IMR-90 (cell line): Measurements from ENCODE around the gene SLC48A1. TPM values are rescaled to one million over a fixed set of nuclear protein-coding genes. Genes with fewer than 3 reads are reported as not detected.

Experiments used
- ATAC-seq: fragments of 200-7000 bp; cut with Tn5 transposase; 2 replicates; pipeline ENCODE4 v1.9.1; 2020; ENCODE audit warnings: low read depth, mild to moderate bottlenecking, moderate library complexity
- BruUV-seq: library from RNA; stranded (reverse); fragments of 400-500 nt; replicated peaks from 2 replicates; lab custom pipeline; 2021; lab: Mats Ljungman, UMichigan
- CTCF ChIA-PET: fragments of 300-600 bp; formaldehyde crosslinking; extraction: SDS; loops from one replicate; lab custom pipeline; 2021; ENCODE audit warnings: antibody characterized with exemption; lab: Yijun Ruan, JAX
- POLR2A ChIA-PET: fragments of 300-600 bp; sonication (Branson Sonifier 250); formaldehyde crosslinking; loops from one replicate; lab custom pipeline; 2022; ENCODE audit warnings: antibody characterized with exemption; ENCODE audit not compliant: unreplicated experiment; lab: Charles Lee
- DNase-seq: peaks from one replicate; pipeline ENCODE4 v3.0.0; 2013
- H2AFZ ChIP-seq: replicated peaks from 2 replicates; pipeline ENCODE3; 2013; ENCODE audit warnings: low read length, mild to moderate bottlenecking; ENCODE audit not compliant: poor library complexity
- H2AK5ac ChIP-seq: 2 replicates; pipeline ENCODE4 v1.6.1; 2013; ENCODE audit warnings: low read depth, low read length, inconsistent platforms
- H2AK9ac ChIP-seq: replicated peaks from 2 replicates; pipeline ENCODE3; 2013; ENCODE audit warnings: mild to moderate bottlenecking, low read depth, low read length, moderate library complexity; ENCODE audit not compliant: poor library complexity
- H2BK120ac ChIP-seq: 2 replicates; pipeline ENCODE4 v1.6.1; 2013; ENCODE audit warnings: low read depth, low read length, inconsistent platforms
- H2BK15ac ChIP-seq: 3 replicates; pipeline ENCODE4 v1.6.1; 2013; ENCODE audit warnings: low read depth, low read length, inconsistent platforms
- H2BK20ac ChIP-seq: 2 replicates; pipeline ENCODE4 v1.6.1; 2013; ENCODE audit warnings: low read depth, mild to moderate bottlenecking, inconsistent platforms, low read length, moderate library complexity
- H2BK5ac ChIP-seq: 2 replicates; pipeline ENCODE4 v1.6.1; 2013; ENCODE audit warnings: mild to moderate bottlenecking, low read depth, low read length, inconsistent platforms; ENCODE audit not compliant: poor library complexity, severe bottlenecking
- H3K14ac ChIP-seq: replicated peaks from 2 replicates; pipeline ENCODE4 v1.6.1; 2013; ENCODE audit warnings: low read depth, low read length, inconsistent platforms
- H3K18ac ChIP-seq: 2 replicates; pipeline ENCODE4 v1.6.1; 2013; ENCODE audit warnings: low read depth, low read length, control low read depth
- H3K23ac ChIP-seq: 2 replicates; pipeline ENCODE4 v1.6.1; 2013; ENCODE audit warnings: low read depth, low read length, inconsistent platforms
- H3K27ac ChIP-seq: 2 replicates; pipeline ENCODE4 v1.5.1; 2013; ENCODE audit warnings: mild to moderate bottlenecking, control low read depth, low read length; ENCODE audit not compliant: insufficient read depth
- H3K27me3 ChIP-seq: 2 replicates; pipeline ENCODE4 v1.6.1; 2013; ENCODE audit warnings: low read length; ENCODE audit not compliant: control insufficient read depth, insufficient read depth
- H3K36me3 ChIP-seq: 2 replicates; pipeline ENCODE4 v1.6.1; 2013; ENCODE audit warnings: low read length, mixed read lengths; ENCODE audit not compliant: control insufficient read depth, insufficient read depth
- H3K4ac ChIP-seq: 2 replicates; pipeline ENCODE4 v1.6.1; 2013; ENCODE audit warnings: low read depth, low read length, inconsistent platforms
- H3K4me1 ChIP-seq: 2 replicates; pipeline ENCODE4 v1.6.1; 2013; ENCODE audit warnings: low read length, mixed read lengths; ENCODE audit not compliant: control insufficient read depth, insufficient read depth
- H3K4me2 ChIP-seq: 2 replicates; pipeline ENCODE4 v1.6.1; 2013; ENCODE audit warnings: low read depth, mild to moderate bottlenecking, control low read depth, low read length, moderate library complexity
- H3K4me3 ChIP-seq: 2 replicates; pipeline ENCODE4 v1.5.1; 2013; ENCODE audit warnings: low read depth, mild to moderate bottlenecking, control low read depth, low read length, moderate library complexity; ENCODE audit not compliant: insufficient read depth
- H3K56ac ChIP-seq: 2 replicates; pipeline ENCODE4 v1.6.1; 2013; ENCODE audit warnings: low read length, inconsistent platforms; ENCODE audit not compliant: insufficient read depth; ENCODE audit errors: extremely low read depth
- H3K79me1 ChIP-seq, 2 experiments: 2 replicates each; pipeline ENCODE4 v1.6.1; 2013; ENCODE audit warnings: low read length in 2 of 2, inconsistent platforms in 1 of 2, low read depth in 1 of 2
- H3K9ac ChIP-seq: 2 replicates; pipeline ENCODE4 v1.6.1; 2013; ENCODE audit warnings: low read depth, low read length, control low read depth
- H3K9me1 ChIP-seq: 2 replicates; pipeline ENCODE4 v1.6.1; 2013; ENCODE audit warnings: low read length, inconsistent platforms; ENCODE audit not compliant: insufficient read depth
- H3K9me3 ChIP-seq: 2 replicates; pipeline ENCODE4 v1.6.1; 2013; ENCODE audit warnings: low read length; ENCODE audit not compliant: control insufficient read depth, insufficient read depth
- H4K20me1 ChIP-seq: 2 replicates; pipeline ENCODE4 v1.6.1; 2013; ENCODE audit warnings: low read length, inconsistent platforms; ENCODE audit not compliant: insufficient read depth
- H4K5ac ChIP-seq: 2 replicates; pipeline ENCODE4 v1.6.1; 2013; ENCODE audit warnings: mild to moderate bottlenecking, low read depth, low read length, control low read depth
- H4K8ac ChIP-seq, 2 experiments: 2 replicates each; pipeline ENCODE4 v1.6.1; 2013; ENCODE audit warnings: low read depth in 2 of 2, low read length in 2 of 2, control low read depth in 1 of 2, inconsistent platforms in 1 of 2
- H4K91ac ChIP-seq: 2 replicates; pipeline ENCODE4 v1.6.1; 2013; ENCODE audit warnings: low read depth, low read length, inconsistent platforms; ENCODE audit not compliant: insufficient read depth
- BHLHE40 ChIP-seq: fragments of 150-350 bp; IDR thresholded peaks from 2 replicates; pipeline ENCODE4 v1.6.1; 2016; ENCODE audit warnings: mild to moderate bottlenecking, low read depth, low read length
- CEBPB ChIP-seq: IDR thresholded peaks from 2 replicates; pipeline ENCODE4 v1.6.1; 2012; ENCODE audit warnings: low read depth, low read length, improper control_type of control experiment
- CHD1 ChIP-seq: IDR thresholded peaks from 2 replicates; pipeline ENCODE4 v1.6.1; 2012; ENCODE audit warnings: low read depth, low read length, improper control_type of control experiment
- FOS ChIP-seq: fragments of 150-350 bp; IDR thresholded peaks from 2 replicates; pipeline ENCODE4 v1.6.1; 2016; ENCODE audit warnings: low read depth, low read length
- MAFK ChIP-seq: IDR thresholded peaks from 2 replicates; pipeline ENCODE4 v1.6.1; 2012; ENCODE audit warnings: low read depth, low read length, improper control_type of control experiment
- MAZ ChIP-seq: IDR thresholded peaks from 2 replicates; pipeline ENCODE4 v1.6.1; 2012; ENCODE audit warnings: low read depth, mild to moderate bottlenecking, low read length, improper control_type of control experiment, moderate library complexity, borderline replicate concordance
- NFE2L2 ChIP-seq: fragments of 150-350 bp; IDR thresholded peaks from 2 replicates; pipeline ENCODE4 v1.6.1; 2016; ENCODE audit warnings: low read depth, mild to moderate bottlenecking, low read length
- POLR2A ChIP-seq: IDR thresholded peaks from 2 replicates; pipeline ENCODE4 v1.6.1; 2012; ENCODE audit warnings: mild to moderate bottlenecking, low read depth, low read length
- RAD21 ChIP-seq: IDR thresholded peaks from 2 replicates; pipeline ENCODE4 v1.6.1; 2012; ENCODE audit warnings: low read length, improper control_type of control experiment
- RCOR1 ChIP-seq: IDR thresholded peaks from 2 replicates; pipeline ENCODE4 v1.6.1; 2012; ENCODE audit warnings: mild to moderate bottlenecking, low read length, improper control_type of control experiment; ENCODE audit not compliant: insufficient replicate concordance
- RFX5 ChIP-seq: IDR thresholded peaks from 2 replicates; pipeline ENCODE4 v1.8.0; 2012; ENCODE audit warnings: low read depth, mild to moderate bottlenecking, low read length, moderate library complexity
- SMC3 ChIP-seq: fragments of 150-350 bp; IDR thresholded peaks from 2 replicates; pipeline ENCODE4 v1.6.1; 2016; ENCODE audit warnings: low read depth, mild to moderate bottlenecking, antibody characterized with exemption, low read length, moderate library complexity
- WGBS, 2 experiments: methylation state at CpG; one replicate each; pipeline versions ENCODE4 v1.1.5 to v1.1.7; 2013; ENCODE audit warnings: missing lambda C conversion rate in 2 of 2; ENCODE audit not compliant: insufficient read length in 1 of 2; ENCODE audit errors: extremely low coverage in 2 of 2; 5-methylcytosine and 5-hydroxymethylcytosine counted together
- dilution Hi-C: fragments of 300-500 bp; cut with HindIII; formaldehyde crosslinking; loops from one replicate; pipeline ENCODE4 v1.14.3; 2018; ENCODE audit warnings: low sequenced_read_pairs; ENCODE audit not compliant: unreplicated experiment
- in situ Hi-C: fragments of 300-500 bp; cut with MboI; formaldehyde crosslinking; loops from 3 replicates; pipeline ENCODE4 v1.14.3; 2019; ENCODE audit warnings: low sequenced_read_pairs, inconsistent platforms, mixed read lengths
- intact Hi-C: fragments of 100-400 bp; cut with micrococcal nuclease; formaldehyde crosslinking; loops from 2 replicates; pipeline ENCODE4 v1.10.0; 2022
- polyA plus RNA-seq, 3 experiments: library from polyadenylated mRNA; depleted of rRNA; stranded (reverse); fragments of >200 nt; gene quantifications; 2 replicates each; pipeline ENCODE4 v1.2.3, GENCODE V29; 2012; ENCODE audit warnings: low replicate concordance in 1 of 3
- total RNA-seq: library from RNA; depleted of rRNA; stranded (reverse); fragments of >200 nt; gene quantifications from 2 replicates; pipeline ENCODE4 v1.2.3, GENCODE V29; 2012
- TF ChIP-seq, protein P1 (sequence below): conservative IDR thresholded peaks from 2 replicates; pipeline ENCODE4 v1.5.1; 2012; ENCODE audit warnings: mild to moderate bottlenecking, low read depth, low read length, improper control_type of control experiment
- TF ChIP-seq, protein P2 (sequence below): fragments of 150-350 bp; IDR thresholded peaks from 2 replicates; pipeline ENCODE4 v1.6.1; 2017; ENCODE audit warnings: mild to moderate bottlenecking, antibody characterized with exemption, low read length, low read depth
- TF ChIP-seq, protein P3 (sequence below): fragments of 150-350 bp; IDR thresholded peaks from 2 replicates; pipeline ENCODE4 v1.6.1; 2016; ENCODE audit warnings: low read depth, mild to moderate bottlenecking, low read length, moderate library complexity, borderline replicate concordance

SLC48A1 gene
- total and polyA plus RNA-seq, 2 of the 4 experiments (the other 2 are of a cell fraction) = 4.8 to 5.9 TPM

DNA sequence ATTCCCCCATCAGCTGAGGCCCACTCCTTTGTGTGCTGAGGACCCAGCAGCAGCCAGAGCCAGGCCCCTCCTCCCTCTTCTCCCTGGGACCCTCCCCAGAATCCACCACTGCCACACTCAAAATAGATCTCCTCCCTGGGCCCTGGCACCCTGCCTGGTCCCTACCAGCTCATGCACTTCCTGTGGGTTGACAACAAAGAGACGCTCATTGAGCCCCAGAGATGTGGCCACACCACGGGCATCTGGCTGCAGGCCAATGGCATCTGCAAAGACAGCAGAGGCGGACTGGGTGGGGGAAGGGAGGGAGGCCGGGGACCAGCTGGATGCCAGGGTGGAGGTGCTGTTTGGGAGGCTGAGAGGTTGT lies 31.7 kb upstream of the SLC48A1 start:
- H2BK20ac ChIP-seq = no peak overlapping the region
- H3K56ac ChIP-seq = no peak overlapping the region
- H2BK15ac ChIP-seq = no peak overlapping the region
- no peaks in the 10 kb centered on the region for H3K36me3 ChIP-seq
- H3K9me1 ChIP-seq = 0 out of 2 replicates have a peak, but pooled peaks cover 5% of the 10 kb centered on the region
- intact Hi-C loops = no loop called here
- H2AFZ ChIP-seq = peak overlapping the region; percentile 76
- H3K4ac ChIP-seq = 0 out of 2 replicates have a peak overlapping the region, but pooled peaks have one; percentile 8
- H3K9me3 ChIP-seq = no peaks in the 10 kb centered on the region
- DNase-seq (no peak), ATAC-seq (no peak)
- H3K4me3 ChIP-seq = no peak overlapping the region
- H2BK5ac ChIP-seq = no peak overlapping the region
- dilution Hi-C loops = no loop called here
- H3K79me1 ChIP-seq = no peaks in the 10 kb centered on the region
- no peak overlapping the region for H3K27ac ChIP-seq
- H3K4me2 ChIP-seq = no peak overlapping the region
- no peak overlapping the region for H4K5ac ChIP-seq
- CTCF ChIA-PET = interaction anchor here (1.0 to 2.2 kb wide), 7 partner anchors 11 to 97 kb away, joined by 4 to 19 read pairs (median 9); partner anchors contain the start of genes ENDOU and RAPGEF3
- peaks cover 16% of the 10 kb centered on the region for H3K4me1 ChIP-seq
- H3K27me3 ChIP-seq = peaks cover 26% of the 10 kb centered on the region
- no peak overlapping the region for H4K91ac ChIP-seq
- WGBS, 2 experiments = 0% methylated on average over 1 of the region's 4 CpGs; no CpG with 5 or more reads in 1 of the 2 experiments
- no TSS peak for BruUV-seq
- H2AK9ac ChIP-seq = peak overlapping the region; percentile 79
- no peak overlapping the region for H2BK120ac ChIP-seq
- H2AK5ac ChIP-seq = no peak overlapping the region
- POLR2A ChIA-PET = no interaction called here
- TF ChIP-seq, protein P1, sequence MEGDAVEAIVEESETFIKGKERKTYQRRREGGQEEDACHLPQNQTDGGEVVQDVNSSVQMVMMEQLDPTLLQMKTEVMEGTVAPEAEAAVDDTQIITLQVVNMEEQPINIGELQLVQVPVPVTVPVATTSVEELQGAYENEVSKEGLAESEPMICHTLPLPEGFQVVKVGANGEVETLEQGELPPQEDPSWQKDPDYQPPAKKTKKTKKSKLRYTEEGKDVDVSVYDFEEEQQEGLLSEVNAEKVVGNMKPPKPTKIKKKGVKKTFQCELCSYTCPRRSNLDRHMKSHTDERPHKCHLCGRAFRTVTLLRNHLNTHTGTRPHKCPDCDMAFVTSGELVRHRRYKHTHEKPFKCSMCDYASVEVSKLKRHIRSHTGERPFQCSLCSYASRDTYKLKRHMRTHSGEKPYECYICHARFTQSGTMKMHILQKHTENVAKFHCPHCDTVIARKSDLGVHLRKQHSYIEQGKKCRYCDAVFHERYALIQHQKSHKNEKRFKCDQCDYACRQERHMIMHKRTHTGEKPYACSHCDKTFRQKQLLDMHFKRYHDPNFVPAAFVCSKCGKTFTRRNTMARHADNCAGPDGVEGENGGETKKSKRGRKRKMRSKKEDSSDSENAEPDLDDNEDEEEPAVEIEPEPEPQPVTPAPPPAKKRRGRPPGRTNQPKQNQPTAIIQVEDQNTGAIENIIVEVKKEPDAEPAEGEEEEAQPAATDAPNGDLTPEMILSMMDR = no peak
- no peak for TF ChIP-seq MAFK
- TF ChIP-seq RAD21 = no peak
- TF ChIP-seq, protein P2, sequence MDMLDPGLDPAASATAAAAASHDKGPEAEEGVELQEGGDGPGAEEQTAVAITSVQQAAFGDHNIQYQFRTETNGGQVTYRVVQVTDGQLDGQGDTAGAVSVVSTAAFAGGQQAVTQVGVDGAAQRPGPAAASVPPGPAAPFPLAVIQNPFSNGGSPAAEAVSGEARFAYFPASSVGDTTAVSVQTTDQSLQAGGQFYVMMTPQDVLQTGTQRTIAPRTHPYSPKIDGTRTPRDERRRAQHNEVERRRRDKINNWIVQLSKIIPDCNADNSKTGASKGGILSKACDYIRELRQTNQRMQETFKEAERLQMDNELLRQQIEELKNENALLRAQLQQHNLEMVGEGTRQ = no peak
- no peak for TF ChIP-seq POLR2A
- no peak for TF ChIP-seq RFX5
- no peak for TF ChIP-seq NFE2L2
- TF ChIP-seq, protein P3, sequence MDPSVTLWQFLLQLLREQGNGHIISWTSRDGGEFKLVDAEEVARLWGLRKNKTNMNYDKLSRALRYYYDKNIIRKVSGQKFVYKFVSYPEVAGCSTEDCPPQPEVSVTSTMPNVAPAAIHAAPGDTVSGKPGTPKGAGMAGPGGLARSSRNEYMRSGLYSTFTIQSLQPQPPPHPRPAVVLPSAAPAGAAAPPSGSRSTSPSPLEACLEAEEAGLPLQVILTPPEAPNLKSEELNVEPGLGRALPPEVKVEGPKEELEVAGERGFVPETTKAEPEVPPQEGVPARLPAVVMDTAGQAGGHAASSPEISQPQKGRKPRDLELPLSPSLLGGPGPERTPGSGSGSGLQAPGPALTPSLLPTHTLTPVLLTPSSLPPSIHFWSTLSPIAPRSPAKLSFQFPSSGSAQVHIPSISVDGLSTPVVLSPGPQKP = no peak
- no peak for TF ChIP-seq CEBPB
- no peak for TF ChIP-seq MAZ
- TF ChIP-seq FOS = no peak
- TF ChIP-seq RCOR1 = no peak
- no peak for TF ChIP-seq BHLHE40
- no peak for TF ChIP-seq SMC3
- TF ChIP-seq CHD1 = no peak
- H3K14ac ChIP-seq = no peak overlapping the region
- H3K23ac ChIP-seq = no peak overlapping the region
- in situ Hi-C loops = loop anchor here (10.0 kb wide), 1 partner anchor 93 kb away; no protein-coding TSS in a partner anchor
- H4K20me1 ChIP-seq = no peaks in the 10 kb centered on the region
- H3K9ac ChIP-seq = no peak overlapping the region
- no peak overlapping the region for H4K8ac ChIP-seq
- no peak overlapping the region for H3K18ac ChIP-seq
